MM.1S (cell line): Measurements from ENCODE around the gene FANCG.

Source experiments
- EZH2 ChIP-seq: fragments of 300-600 bp; sonication (generic); optimal IDR thresholded peaks from 2 replicates; pipeline ENCODE3; 2017; ENCODE audit warnings: low read depth, mild to moderate bottlenecking, antibody characterized with exemption, low read length, mixed read lengths
- TF ChIP-seq, protein P1 (sequence below): fragments of 300-600 bp; sonication (generic); IDR thresholded peaks from 2 replicates; pipeline ENCODE4 v1.5.1; 2016; ENCODE audit warnings: antibody characterized with exemption, low read length, mixed read lengths

DNA sequence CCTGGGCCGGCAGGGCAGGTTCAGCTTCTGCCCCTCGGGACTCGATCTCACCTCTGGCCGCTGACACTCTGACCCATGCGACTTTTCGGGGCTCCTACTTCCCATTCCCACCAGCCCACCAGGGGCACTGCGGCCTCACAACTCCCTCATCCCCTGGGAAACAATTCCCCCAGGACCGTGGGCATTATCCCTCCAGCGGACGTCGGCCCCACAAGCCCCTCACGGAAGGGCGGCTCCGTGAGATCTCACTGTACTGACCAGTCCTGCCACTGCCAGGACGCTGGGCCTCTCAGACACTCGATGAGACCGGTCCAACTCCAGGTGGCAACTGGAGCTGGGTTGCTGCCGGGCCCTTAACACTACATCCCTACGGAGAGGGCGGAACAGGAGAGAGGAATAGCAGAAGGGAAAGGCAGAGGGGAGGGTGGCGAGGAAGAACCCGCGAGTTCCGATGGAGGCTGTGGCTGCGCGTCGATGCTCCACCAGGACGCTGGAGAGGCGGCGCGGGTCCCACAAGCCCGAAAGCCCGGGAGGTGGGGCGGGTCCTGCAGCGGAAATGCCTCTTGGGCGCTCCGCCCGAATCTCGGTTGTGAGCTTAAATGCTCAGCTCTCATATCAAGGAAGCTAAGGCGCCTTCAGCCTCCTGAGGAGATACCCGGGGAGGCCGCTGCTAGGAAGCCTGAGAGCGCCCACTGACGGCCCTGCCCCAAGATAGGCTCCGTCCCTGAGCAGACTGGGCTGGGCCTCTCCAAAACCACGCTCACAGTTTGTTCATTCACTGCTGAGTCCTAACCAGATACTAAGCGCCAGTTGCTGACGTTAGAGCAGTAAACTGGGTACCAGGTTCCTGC, 43.7 kb downstream of the FANCG start:
- TF ChIP-seq, protein P1, sequence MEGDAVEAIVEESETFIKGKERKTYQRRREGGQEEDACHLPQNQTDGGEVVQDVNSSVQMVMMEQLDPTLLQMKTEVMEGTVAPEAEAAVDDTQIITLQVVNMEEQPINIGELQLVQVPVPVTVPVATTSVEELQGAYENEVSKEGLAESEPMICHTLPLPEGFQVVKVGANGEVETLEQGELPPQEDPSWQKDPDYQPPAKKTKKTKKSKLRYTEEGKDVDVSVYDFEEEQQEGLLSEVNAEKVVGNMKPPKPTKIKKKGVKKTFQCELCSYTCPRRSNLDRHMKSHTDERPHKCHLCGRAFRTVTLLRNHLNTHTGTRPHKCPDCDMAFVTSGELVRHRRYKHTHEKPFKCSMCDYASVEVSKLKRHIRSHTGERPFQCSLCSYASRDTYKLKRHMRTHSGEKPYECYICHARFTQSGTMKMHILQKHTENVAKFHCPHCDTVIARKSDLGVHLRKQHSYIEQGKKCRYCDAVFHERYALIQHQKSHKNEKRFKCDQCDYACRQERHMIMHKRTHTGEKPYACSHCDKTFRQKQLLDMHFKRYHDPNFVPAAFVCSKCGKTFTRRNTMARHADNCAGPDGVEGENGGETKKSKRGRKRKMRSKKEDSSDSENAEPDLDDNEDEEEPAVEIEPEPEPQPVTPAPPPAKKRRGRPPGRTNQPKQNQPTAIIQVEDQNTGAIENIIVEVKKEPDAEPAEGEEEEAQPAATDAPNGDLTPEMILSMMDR, result no peak
- no peak for TF ChIP-seq EZH2
